Osteocyte (in vitro differentiated cells): ENCODE measurements around the gene VAV1. TPM values are rescaled to one million over a fixed set of nuclear protein-coding genes. Genes with fewer than 3 reads are reported as not detected.

Source experiments
- DNase-seq: peaks from one replicate; pipeline ENCODE4 v3.0.0; 2021; ENCODE audit warnings: mixed read lengths; ENCODE audit not compliant: unreplicated experiment; ENCODE audit errors: extremely low spot score
- H3K27ac Mint-ChIP-seq: one replicate; pipeline ENCODE4 v1.8.0; 2021; ENCODE audit warnings: mild to moderate bottlenecking, mixed read lengths; ENCODE audit not compliant: unreplicated experiment
- H3K27me3 Mint-ChIP-seq: one replicate; pipeline ENCODE4 v1.8.0; 2021; ENCODE audit warnings: mixed read lengths; ENCODE audit not compliant: unreplicated experiment
- H3K36me3 Mint-ChIP-seq: one replicate; pipeline ENCODE4 v1.8.0; 2021; ENCODE audit warnings: mixed read lengths; ENCODE audit not compliant: unreplicated experiment
- H3K4me1 Mint-ChIP-seq: one replicate; pipeline ENCODE4 v1.8.0; 2021; ENCODE audit warnings: mixed read lengths; ENCODE audit not compliant: unreplicated experiment
- H3K4me3 Mint-ChIP-seq: one replicate; pipeline ENCODE4 v1.8.0; 2021; ENCODE audit warnings: mild to moderate bottlenecking, moderate library complexity, mixed read lengths; ENCODE audit not compliant: unreplicated experiment
- H3K9me3 Mint-ChIP-seq: one replicate; pipeline ENCODE4 v1.8.0; 2021; ENCODE audit warnings: mixed read lengths; ENCODE audit not compliant: unreplicated experiment
- CTCF ChIP-seq: fragments of 200-600 bp; sonication (generic); IDR thresholded peaks from 2 replicates; pipeline ENCODE4 v1.5.0; 2021; ENCODE audit warnings: antibody characterized with exemption, mild to moderate bottlenecking, moderate library complexity
- total RNA-seq: library from RNA; stranded (reverse); gene quantifications from 2 replicates; pipeline ENCODE4 v1.2.1, GENCODE V29; 2021

The VAV1 gene
- total RNA-seq, 1 donor from 2014 or later = not detected

GRCh38 chr19:6725513-6726231, 46.8 kb upstream of the VAV1 start:
- TF ChIP-seq CTCF = no peak
- Mint-ChIP-seq H3K27ac (no peak overlapping the region), H3K4me1 (peaks cover 3% of the 10 kb centered on the region), H3K4me3 (no peak overlapping the region), H3K36me3 (peaks cover 2% of the 10 kb centered on the region), H3K9me3 (no peaks in the 10 kb centered on the region), H3K27me3 (peaks cover 13% of the 10 kb centered on the region)
- no peak for DNase-seq

GRCh38 chr19:6728346-6728745, 44.2 kb upstream of the VAV1 start:
- TF ChIP-seq CTCF = no peak
- Mint-ChIP-seq H3K9me3 (no peaks in the 10 kb centered on the region), H3K27me3 (no peaks in the 10 kb centered on the region), H3K4me1 (no peaks in the 10 kb centered on the region), H3K4me3 (no peak overlapping the region), H3K27ac (no peak overlapping the region), H3K36me3 (peaks cover 7% of the 10 kb centered on the region)
- DNase-seq = no peak

- Mint-ChIP-seq H3K27ac (no peak overlapping the region), H3K4me1 (no peaks in the 10 kb centered on the region), H3K9me3 (no peaks in the 10 kb centered on the region), H3K27me3 (no peaks in the 10 kb centered on the region), H3K36me3 (peaks cover 7% of the 10 kb centered on the region), H3K4me3 (no peak overlapping the region)
- DNase-seq = no peak
- no peak for TF ChIP-seq CTCF
Measured at GRCh38 chr19:6729573-6730152, 42.8 kb upstream of the VAV1 start.

GRCh38 chr19:6730153-6730804, 42.2 kb upstream of the VAV1 start:
- H3K9me3 Mint-ChIP-seq = no peaks in the 10 kb centered on the region
- H3K4me1 Mint-ChIP-seq = peaks cover 3% of the 10 kb centered on the region
- peaks cover 7% of the 10 kb centered on the region for H3K36me3 Mint-ChIP-seq
- no peak for TF ChIP-seq CTCF
- DNase-seq = no peak
- H3K27me3 Mint-ChIP-seq = no peaks in the 10 kb centered on the region
- no peak overlapping the region for H3K27ac Mint-ChIP-seq
- H3K4me3 Mint-ChIP-seq = no peak overlapping the region

GRCh38 chr19:6730941-6731670, 41.4 kb upstream of the VAV1 start:
- H3K9me3 Mint-ChIP-seq = no peaks in the 10 kb centered on the region
- DNase-seq = no peak
- TF ChIP-seq CTCF = no peak
- H3K4me1 Mint-ChIP-seq = peaks cover 9% of the 10 kb centered on the region
- H3K27ac Mint-ChIP-seq = no peak overlapping the region
- H3K27me3 Mint-ChIP-seq = no peaks in the 10 kb centered on the region
- H3K36me3 Mint-ChIP-seq = peaks cover 7% of the 10 kb centered on the region
- no peak overlapping the region for H3K4me3 Mint-ChIP-seq
